Measurements from ENCODE around the gene AGBL4. TPM values are rescaled to one million over a fixed set of nuclear protein-coding genes. Genes with fewer than 3 reads are reported as not detected.

Gene AGBL4
- total and polyA plus RNA-seq, 9 of the 15 experiments (the other 6 are each of a cell fraction or from before 2014, with no cell fraction given) = 0.11 TPM; not detected in 7

GRCh38 chr1:48643193-48643592, 1380.6 kb downstream of the AGBL4 start (continued):
- TF ChIP-seq CHD7 (IDR thresholded peaks at IDR 0.05; ENCODE audit: low read depth, low read length) (no peak), ZNF57 (CRISPR knock-in tag; IDR thresholded peaks at IDR 0.05) (no peak), DDX20 (tag; IDR thresholded peaks at IDR 0.05; ENCODE audit: low read depth) (no peak), NR2C2 (CRISPR knock-in tag; IDR thresholded peaks at IDR 0.05) (no peak), NR2C2 (tag; IDR thresholded peaks at IDR 0.05) (no peak), NELFE (IDR thresholded peaks at IDR 0.05; ENCODE audit: insufficient read depth, insufficient read length) (no peak), CEBPB (tag; IDR thresholded peaks at IDR 0.05) (no peak)
- TF ChIP-seq, protein P1, sequence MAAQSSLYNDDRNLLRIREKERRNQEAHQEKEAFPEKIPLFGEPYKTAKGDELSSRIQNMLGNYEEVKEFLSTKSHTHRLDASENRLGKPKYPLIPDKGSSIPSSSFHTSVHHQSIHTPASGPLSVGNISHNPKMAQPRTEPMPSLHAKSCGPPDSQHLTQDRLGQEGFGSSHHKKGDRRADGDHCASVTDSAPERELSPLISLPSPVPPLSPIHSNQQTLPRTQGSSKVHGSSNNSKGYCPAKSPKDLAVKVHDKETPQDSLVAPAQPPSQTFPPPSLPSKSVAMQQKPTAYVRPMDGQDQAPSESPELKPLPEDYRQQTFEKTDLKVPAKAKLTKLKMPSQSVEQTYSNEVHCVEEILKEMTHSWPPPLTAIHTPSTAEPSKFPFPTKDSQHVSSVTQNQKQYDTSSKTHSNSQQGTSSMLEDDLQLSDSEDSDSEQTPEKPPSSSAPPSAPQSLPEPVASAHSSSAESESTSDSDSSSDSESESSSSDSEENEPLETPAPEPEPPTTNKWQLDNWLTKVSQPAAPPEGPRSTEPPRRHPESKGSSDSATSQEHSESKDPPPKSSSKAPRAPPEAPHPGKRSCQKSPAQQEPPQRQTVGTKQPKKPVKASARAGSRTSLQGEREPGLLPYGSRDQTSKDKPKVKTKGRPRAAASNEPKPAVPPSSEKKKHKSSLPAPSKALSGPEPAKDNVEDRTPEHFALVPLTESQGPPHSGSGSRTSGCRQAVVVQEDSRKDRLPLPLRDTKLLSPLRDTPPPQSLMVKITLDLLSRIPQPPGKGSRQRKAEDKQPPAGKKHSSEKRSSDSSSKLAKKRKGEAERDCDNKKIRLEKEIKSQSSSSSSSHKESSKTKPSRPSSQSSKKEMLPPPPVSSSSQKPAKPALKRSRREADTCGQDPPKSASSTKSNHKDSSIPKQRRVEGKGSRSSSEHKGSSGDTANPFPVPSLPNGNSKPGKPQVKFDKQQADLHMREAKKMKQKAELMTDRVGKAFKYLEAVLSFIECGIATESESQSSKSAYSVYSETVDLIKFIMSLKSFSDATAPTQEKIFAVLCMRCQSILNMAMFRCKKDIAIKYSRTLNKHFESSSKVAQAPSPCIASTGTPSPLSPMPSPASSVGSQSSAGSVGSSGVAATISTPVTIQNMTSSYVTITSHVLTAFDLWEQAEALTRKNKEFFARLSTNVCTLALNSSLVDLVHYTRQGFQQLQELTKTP (IDR thresholded peaks at IDR 0.05; ENCODE audit: low read depth in 1 of 2, partially characterized antibody in 2 of 2) = no peak
- TF ChIP-seq, protein P2, sequence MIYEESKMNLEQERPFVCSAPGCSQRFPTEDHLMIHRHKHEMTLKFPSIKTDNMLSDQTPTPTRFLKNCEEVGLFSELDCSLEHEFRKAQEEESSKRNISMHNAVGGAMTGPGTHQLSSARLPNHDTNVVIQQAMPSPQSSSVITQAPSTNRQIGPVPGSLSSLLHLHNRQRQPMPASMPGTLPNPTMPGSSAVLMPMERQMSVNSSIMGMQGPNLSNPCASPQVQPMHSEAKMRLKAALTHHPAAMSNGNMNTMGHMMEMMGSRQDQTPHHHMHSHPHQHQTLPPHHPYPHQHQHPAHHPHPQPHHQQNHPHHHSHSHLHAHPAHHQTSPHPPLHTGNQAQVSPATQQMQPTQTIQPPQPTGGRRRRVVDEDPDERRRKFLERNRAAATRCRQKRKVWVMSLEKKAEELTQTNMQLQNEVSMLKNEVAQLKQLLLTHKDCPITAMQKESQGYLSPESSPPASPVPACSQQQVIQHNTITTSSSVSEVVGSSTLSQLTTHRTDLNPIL (CRISPR knock-in tag; IDR thresholded peaks at IDR 0.05) = no peak
